Endothelial cell of umbilical vein (primary cell): Measurements from ENCODE around the gene EDA. TPM values are rescaled to one million over a fixed set of nuclear protein-coding genes. Genes with fewer than 3 reads are reported as not detected.

Experiments used
- BruUV-seq: library from RNA; stranded (reverse); fragments of 400-500 nt; replicated peaks from 2 replicates; lab custom pipeline; 2021; lab: Mats Ljungman, UMichigan
- CTCF ChIA-PET: fragments of 300-600, 350-600 bp; sonication (Branson Sonifier 250); formaldehyde crosslinking; loops from one replicate; lab custom pipeline; 2021; ENCODE audit warnings: antibody characterized with exemption, inconsistent platforms; lab: Charles Lee
- POLR2A ChIA-PET: fragments of 300-600, 350-600 bp; sonication (Branson Sonifier 250); formaldehyde crosslinking; loops from one replicate; lab custom pipeline; 2021; ENCODE audit warnings: antibody characterized with exemption, inconsistent platforms; lab: Charles Lee
- DNase-seq: peaks from one replicate; pipeline ENCODE4 v3.0.0-alpha.2; 2011; ENCODE audit warnings: low read depth, low spot score
- FAIRE-seq: peaks from 2 replicates; lab custom pipeline; 2011; peaks lifted over from hg19 to GRCh38; lab: Jason Lieb, UNC
- H2AFZ ChIP-seq: 2 replicates; pipeline ENCODE4 v1.6.0; 2012; ENCODE audit warnings: low read depth, low read length, control low read depth, inconsistent platforms
- H3K27ac ChIP-seq: 2 replicates; pipeline ENCODE4 v1.5.1; 2011; ENCODE audit warnings: low read depth, mild to moderate bottlenecking, control low read depth, low read length, moderate library complexity; ENCODE audit not compliant: insufficient read depth
- H3K27me3 ChIP-seq, 2 experiments: 2 replicates each; pipeline versions ENCODE4 v1.6.0 to v1.6.1; 2011; ENCODE audit warnings: low read length in 2 of 2, mixed read lengths in 1 of 2; ENCODE audit not compliant: control insufficient read depth in 2 of 2, insufficient read depth in 2 of 2
- H3K36me3 ChIP-seq, 2 experiments: 2 replicates in 1 of 2; 3 replicates in 1 of 2; pipeline ENCODE4 v1.5.1; 2011; ENCODE audit warnings: low read length in 2 of 2, mild to moderate bottlenecking in 1 of 2, moderate library complexity in 1 of 2; ENCODE audit not compliant: control insufficient read depth in 2 of 2, insufficient read depth in 2 of 2; ENCODE audit errors: extremely low read depth in 1 of 2
- H3K4me1 ChIP-seq: 3 replicates; pipeline ENCODE4 v1.5.1; 2011; ENCODE audit warnings: mild to moderate bottlenecking, low read length; ENCODE audit not compliant: control insufficient read depth, insufficient read depth; ENCODE audit errors: extremely low read depth
- H3K4me2 ChIP-seq: 2 replicates; pipeline ENCODE4 v1.6.1; 2011; ENCODE audit warnings: low read length, control low read depth, mixed read lengths; ENCODE audit not compliant: insufficient read depth
- H3K4me3 ChIP-seq, 3 experiments: fragments of 200-600 bp in 1 of 3; sonication (generic), shearing (Covaris generic) in 1 of 3; replicated peaks in 1 of 3; 2 replicates each; pipeline ENCODE4 v1.5.1; 2011 to 2016; ENCODE audit warnings: control low read depth in 3 of 3, low read length in 3 of 3, mild to moderate bottlenecking in 2 of 3, inconsistent platforms in 1 of 3, low read depth in 1 of 3, moderate library complexity in 1 of 3; ENCODE audit not compliant: insufficient read depth in 1 of 3
- H3K79me2 ChIP-seq: 2 replicates; pipeline ENCODE4 v1.6.0; 2012; ENCODE audit warnings: low read length, inconsistent platforms; ENCODE audit not compliant: control insufficient read depth, insufficient read depth
- H3K9ac ChIP-seq: replicated peaks from 2 replicates; pipeline ENCODE3; 2011; ENCODE audit warnings: low read length, control low read depth; ENCODE audit not compliant: insufficient read depth; ENCODE audit errors: extremely low read depth
- H3K9me1 ChIP-seq: replicated peaks from 3 replicates; pipeline ENCODE4 v1.6.0; 2011; ENCODE audit warnings: mild to moderate bottlenecking, low read length; ENCODE audit not compliant: control insufficient read depth, insufficient read depth; ENCODE audit errors: extremely low read depth
- H3K9me3 ChIP-seq: replicated peaks from 2 replicates; pipeline ENCODE4 v1.5.1; 2012; ENCODE audit warnings: low read length, inconsistent platforms; ENCODE audit not compliant: control insufficient read depth, insufficient read depth
- H4K20me1 ChIP-seq: replicated peaks from 2 replicates; pipeline ENCODE3; 2011; ENCODE audit warnings: mild to moderate bottlenecking, low read length; ENCODE audit not compliant: control insufficient read depth, insufficient read depth; ENCODE audit errors: extremely low read depth
- CTCF ChIP-seq, 2 donors: IDR thresholded peaks; 1 replicate in 1 of 2; 2 replicates in 1 of 2; pipeline ENCODE4 v1.5.1; 2011; ENCODE audit warnings: low read length in 2 of 2, mild to moderate bottlenecking in 2 of 2, moderate library complexity in 2 of 2, control low read depth in 1 of 2, inconsistent platforms in 1 of 2, low read depth in 1 of 2; ENCODE audit not compliant: insufficient read depth in 1 of 2; ENCODE audit errors: extremely low read depth in 1 of 2
- EZH2 ChIP-seq: IDR thresholded peaks from 2 replicates; pipeline ENCODE4 v1.6.1; 2012; ENCODE audit warnings: borderline replicate concordance, low read depth, mild to moderate bottlenecking, moderate library complexity, low read length, inconsistent platforms; ENCODE audit not compliant: severe bottlenecking
- FOS ChIP-seq: IDR thresholded peaks from 2 replicates; pipeline ENCODE4 v1.6.1; 2011; ENCODE audit warnings: mild to moderate bottlenecking, low read length, moderate library complexity, borderline replicate concordance; ENCODE audit not compliant: insufficient read depth
- GATA2 ChIP-seq: IDR thresholded peaks from 2 replicates; pipeline ENCODE4 v1.7.0; 2011; ENCODE audit warnings: low read depth, mild to moderate bottlenecking, moderate library complexity, mixed read lengths, low read length; ENCODE audit not compliant: insufficient read length, insufficient read depth
- JUN ChIP-seq: IDR thresholded peaks from 2 replicates; pipeline ENCODE4 v1.6.1; 2011; ENCODE audit warnings: borderline replicate concordance, low read depth; ENCODE audit not compliant: insufficient read length, insufficient read depth
- MAX ChIP-seq: IDR thresholded peaks from 2 replicates; pipeline ENCODE4 v1.6.1; 2011; ENCODE audit not compliant: insufficient read depth, insufficient read length
- MYC ChIP-seq: IDR thresholded peaks from one replicate; pipeline ENCODE4 v1.6.1; 2011; ENCODE audit warnings: mild to moderate bottlenecking, low read depth, low read length
- POLR2A ChIP-seq: IDR thresholded peaks from 2 replicates; pipeline ENCODE4 v1.6.1; 2012; ENCODE audit warnings: low read depth, mild to moderate bottlenecking, control low read depth, low read length
- POLR2AphosphoS5 ChIP-seq: IDR thresholded peaks from 2 replicates; pipeline ENCODE4 v1.6.1; 2012; ENCODE audit warnings: low read depth, mild to moderate bottlenecking, control low read depth, low read length, moderate library complexity; ENCODE audit not compliant: insufficient read depth
- dilution Hi-C: fragments of 300-500 bp; cut with MboI; formaldehyde crosslinking; loops from one replicate; pipeline ENCODE4 v1.15.0; 2019; ENCODE audit warnings: low sequenced_read_pairs; ENCODE audit not compliant: extremely low pct_ligation_motif_present
- intact Hi-C: fragments of 100-400 bp; cut with micrococcal nuclease; formaldehyde crosslinking; loops from one replicate; pipeline ENCODE4 v1.10.0; 2022
- polyA plus RNA-seq, 4 experiments: library from polyadenylated mRNA; depleted of rRNA in 3 of 4; stranded (reverse) in 3 of 4; unstranded in 1 of 4; fragments of >200 nt; gene quantifications; 2 replicates each; pipeline versions ENCODE4 v1.2.1 to v1.2.3, GENCODE V29; 2011 to 2012; ENCODE audit warnings: missing spikeins in 1 of 4
- total RNA-seq: library from RNA; stranded (reverse); gene quantifications from 2 replicates; pipeline ENCODE4 v1.2.3, GENCODE V29; 2021

The EDA gene
- total and polyA plus RNA-seq, 2 donors (not counting 3 experiments of a cell fraction or from before 2014, with no cell fraction given) = 0.37 to 1.2 TPM

- H3K9me3 ChIP-seq = no peaks in the 10 kb centered on the region
- no peak overlapping the region for H2AFZ ChIP-seq
- ChIA-PET CTCF (no interaction called here), POLR2A (no interaction called here)
- H3K27ac ChIP-seq = no peak overlapping the region
- no peak for TF ChIP-seq CTCF (IDR thresholded peaks at IDR 0.05; ENCODE audit: extremely low read depth in 1 of 2, insufficient read depth in 1 of 2, low read depth in 1 of 2, low read length in 2 of 2)
- TF ChIP-seq FOS = no peak
- TF ChIP-seq POLR2A = no peak
- no peak for TF ChIP-seq EZH2
- TF ChIP-seq MYC = no peak
- no peak for TF ChIP-seq JUN
- no peak for TF ChIP-seq MAX
- no peak for TF ChIP-seq POLR2AphosphoS5
- no peak for TF ChIP-seq GATA2
- no peaks in the 10 kb centered on the region for H3K79me2 ChIP-seq
- DNase-seq (no peak), FAIRE-seq (no peak)
- peaks cover 13% of the 10 kb centered on the region for H3K4me1 ChIP-seq
- no TSS peak for BruUV-seq
- H3K9ac ChIP-seq = no peak overlapping the region
- no peaks in the 10 kb centered on the region for H3K36me3 ChIP-seq
- no peaks in the 10 kb centered on the region for H3K9me1 ChIP-seq
- H3K27me3 ChIP-seq = no peaks in the 10 kb centered on the region
- no peak overlapping the region for H3K4me2 ChIP-seq
- no peak overlapping the region for H3K4me3 ChIP-seq
- dilution Hi-C loops = no loop called here
- no peaks in the 10 kb centered on the region for H4K20me1 ChIP-seq
- intact Hi-C loops = no loop called here
Measured at GRCh38 chrX:69993494-69993893, 377.6 kb downstream of the EDA start.
